ENCODE measurements around the gene DDX4.

The DDX4 gene

DNA sequence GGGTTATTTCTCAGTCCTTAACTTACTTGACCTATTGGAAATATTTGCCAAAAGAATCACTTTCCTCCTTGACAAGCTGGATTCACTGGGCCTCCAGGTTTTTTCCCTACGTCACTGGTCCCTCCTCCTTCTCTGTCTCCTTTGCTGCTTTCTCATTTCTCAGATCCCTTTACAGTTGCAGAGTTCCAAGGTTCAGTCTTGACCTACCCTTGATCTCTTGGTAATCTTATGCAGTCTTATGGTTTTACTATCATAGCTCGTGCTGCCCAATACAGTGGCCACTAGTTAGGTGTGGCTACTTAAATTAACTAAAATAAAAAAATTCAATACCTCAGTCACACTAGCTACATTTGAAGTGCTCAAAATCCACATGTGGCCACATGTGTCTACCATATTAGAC is 37.1 kb upstream of the DDX4 start:
- H3K4me3 ChIP-seq (ENCODE audit: low read depth, low read length), result no peak overlapping the region
- TF ChIP-seq, protein P1, sequence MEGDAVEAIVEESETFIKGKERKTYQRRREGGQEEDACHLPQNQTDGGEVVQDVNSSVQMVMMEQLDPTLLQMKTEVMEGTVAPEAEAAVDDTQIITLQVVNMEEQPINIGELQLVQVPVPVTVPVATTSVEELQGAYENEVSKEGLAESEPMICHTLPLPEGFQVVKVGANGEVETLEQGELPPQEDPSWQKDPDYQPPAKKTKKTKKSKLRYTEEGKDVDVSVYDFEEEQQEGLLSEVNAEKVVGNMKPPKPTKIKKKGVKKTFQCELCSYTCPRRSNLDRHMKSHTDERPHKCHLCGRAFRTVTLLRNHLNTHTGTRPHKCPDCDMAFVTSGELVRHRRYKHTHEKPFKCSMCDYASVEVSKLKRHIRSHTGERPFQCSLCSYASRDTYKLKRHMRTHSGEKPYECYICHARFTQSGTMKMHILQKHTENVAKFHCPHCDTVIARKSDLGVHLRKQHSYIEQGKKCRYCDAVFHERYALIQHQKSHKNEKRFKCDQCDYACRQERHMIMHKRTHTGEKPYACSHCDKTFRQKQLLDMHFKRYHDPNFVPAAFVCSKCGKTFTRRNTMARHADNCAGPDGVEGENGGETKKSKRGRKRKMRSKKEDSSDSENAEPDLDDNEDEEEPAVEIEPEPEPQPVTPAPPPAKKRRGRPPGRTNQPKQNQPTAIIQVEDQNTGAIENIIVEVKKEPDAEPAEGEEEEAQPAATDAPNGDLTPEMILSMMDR (IDR thresholded peaks at IDR 0.05; ENCODE audit: borderline replicate concordance, insufficient read depth, low read depth, low read length), result no peak

DNA sequence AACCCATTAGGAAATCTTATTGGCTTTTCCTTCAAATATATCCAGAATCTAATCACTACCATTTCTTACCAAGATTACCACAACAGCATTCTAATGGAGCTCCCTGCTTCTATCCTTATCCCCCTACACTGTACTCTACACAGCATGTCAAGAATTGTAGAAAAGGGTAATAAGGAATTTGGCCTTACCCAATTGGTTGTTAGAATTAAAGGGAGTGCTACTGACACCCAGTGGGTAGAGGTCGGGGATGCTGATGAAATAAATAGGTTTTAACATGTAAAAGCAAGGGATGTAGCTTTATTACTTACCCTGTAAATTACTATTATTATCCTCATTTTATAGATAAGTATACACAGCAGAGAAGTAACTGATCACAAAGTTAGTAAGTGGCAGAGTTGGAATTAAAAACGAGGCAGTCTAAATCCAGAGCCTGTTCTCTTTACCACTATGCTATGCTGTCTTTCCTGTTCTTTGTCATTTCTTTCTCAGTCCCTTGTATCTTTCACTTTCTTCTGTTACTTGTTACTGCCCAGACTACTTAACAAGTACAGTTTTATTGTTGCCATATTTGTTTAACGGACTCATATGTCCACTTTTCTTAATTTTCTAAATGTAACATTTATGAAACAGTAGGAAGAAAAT is 36.3 kb upstream of the DDX4 start:
- TF ChIP-seq, protein P1 (IDR thresholded peaks at IDR 0.05; ENCODE audit: borderline replicate concordance, insufficient read depth, low read depth, low read length), result no peak
- H3K4me3 ChIP-seq (ENCODE audit: low read depth, low read length), result no peak overlapping the region

DNA sequence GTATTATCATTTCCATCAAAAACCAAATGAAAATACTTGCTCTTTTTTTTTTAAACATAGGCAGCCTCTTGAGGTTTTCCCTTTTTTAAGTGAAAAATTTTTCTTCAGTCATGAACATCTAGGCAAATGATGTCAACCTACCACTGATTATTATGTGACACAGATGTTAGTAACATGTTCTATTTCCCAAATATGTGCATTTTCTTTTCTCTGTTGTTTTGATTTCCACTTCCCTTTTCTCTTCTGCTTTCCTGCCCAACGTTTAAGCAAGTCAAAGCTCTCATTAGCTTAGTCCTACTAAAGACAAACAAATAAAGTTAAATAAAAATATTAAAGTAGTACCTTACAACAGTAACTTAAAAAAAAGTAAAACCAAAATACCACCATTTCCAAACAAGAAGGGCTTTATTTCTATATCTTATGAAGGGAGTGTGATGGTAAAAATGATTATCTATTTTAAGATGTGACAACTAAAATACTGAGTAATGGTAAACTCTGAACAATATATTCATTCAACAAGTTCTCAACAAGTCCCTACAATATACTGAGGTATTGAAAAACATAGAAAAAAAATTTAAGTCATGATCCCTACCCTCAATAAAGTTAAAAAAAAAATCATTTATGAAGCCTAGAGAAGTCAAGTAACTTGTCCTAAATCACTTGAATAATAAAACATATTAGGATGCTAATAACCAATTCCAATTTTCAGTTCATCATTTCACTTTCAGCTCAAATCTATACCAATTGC is 35.1 kb upstream of the DDX4 start:
- H3K4me3 ChIP-seq (ENCODE audit: low read depth, low read length), result no peak overlapping the region
- TF ChIP-seq, protein P1 (IDR thresholded peaks at IDR 0.05; ENCODE audit: borderline replicate concordance, insufficient read depth, low read depth, low read length), result no peak

DNA sequence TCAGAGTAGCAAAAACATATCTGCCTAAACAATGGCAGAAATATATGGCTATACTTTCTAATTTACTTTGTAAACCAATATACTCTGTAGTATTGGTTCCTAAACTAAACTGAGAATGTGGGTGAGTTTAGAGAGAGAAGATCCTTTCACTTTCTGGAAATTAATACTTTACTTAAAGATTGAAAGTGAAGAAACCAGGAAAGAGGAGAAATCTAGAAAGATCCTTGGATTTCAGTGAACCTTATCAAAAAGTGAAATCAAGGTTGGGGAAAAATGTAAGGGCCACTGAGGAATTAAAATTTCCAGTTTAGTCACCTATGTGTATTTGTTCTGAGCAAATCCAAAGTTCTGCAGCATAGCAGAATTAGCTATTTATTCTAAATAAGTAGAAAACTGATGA is 31.6 kb upstream of the DDX4 start:
- no peak overlapping the region for H3K4me3 ChIP-seq (ENCODE audit: low read depth, low read length)
- TF ChIP-seq, protein P1 (IDR thresholded peaks at IDR 0.05; ENCODE audit: borderline replicate concordance, insufficient read depth, low read depth, low read length), result no peak

DNA sequence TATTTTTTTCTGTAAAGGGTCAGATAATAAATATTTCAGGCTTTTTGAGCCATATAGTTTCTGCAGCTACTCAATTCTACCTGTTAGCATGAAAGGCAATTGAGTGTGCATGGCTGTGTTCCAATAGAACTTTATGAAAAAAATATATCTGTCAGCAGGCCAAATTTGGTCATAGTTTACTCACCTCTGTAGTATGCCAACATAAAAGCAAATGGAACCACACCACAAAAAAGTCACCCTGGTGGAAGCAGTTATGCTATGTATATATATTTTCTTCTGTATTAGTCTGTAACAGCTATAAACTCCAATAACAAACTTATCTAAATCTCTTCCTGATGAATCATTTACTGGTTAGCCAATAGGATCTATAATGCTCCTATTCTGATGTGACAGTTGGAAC is 29.1 kb upstream of the DDX4 start:
- no peak overlapping the region for H3K4me3 ChIP-seq (ENCODE audit: low read depth, low read length)
- TF ChIP-seq, protein P1 (IDR thresholded peaks at IDR 0.05; ENCODE audit: borderline replicate concordance, insufficient read depth, low read depth, low read length), result no peak

DNA sequence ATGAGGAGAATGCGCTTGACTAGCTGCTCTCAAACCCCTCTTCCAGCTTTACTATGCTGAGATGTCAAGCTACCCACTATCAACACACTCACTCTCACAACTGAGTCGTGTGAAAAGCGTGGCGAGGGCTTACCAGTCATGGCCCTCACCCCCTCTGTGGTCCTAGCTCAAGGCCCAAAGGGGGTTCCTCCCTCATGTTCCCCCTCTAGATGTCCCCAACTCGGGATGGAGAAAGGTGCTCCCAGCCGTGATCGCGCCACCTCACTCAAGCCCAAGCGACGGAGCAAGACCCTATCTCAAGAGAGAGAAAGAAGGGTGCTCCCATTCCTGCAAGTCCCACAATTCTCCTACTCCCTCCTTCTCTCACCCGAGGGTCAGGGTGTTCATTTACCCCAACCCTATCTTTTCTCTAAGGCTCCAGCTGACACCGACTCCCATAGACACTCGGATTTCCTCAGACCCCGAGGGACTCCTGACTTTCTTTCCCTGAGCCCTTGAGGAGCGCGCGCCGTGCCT is 26.3 kb upstream of the DDX4 start:
- H3K4me3 ChIP-seq (ENCODE audit: low read depth, low read length), result peak overlapping the region; percentile 75
- TF ChIP-seq, protein P1 (IDR thresholded peaks at IDR 0.05; ENCODE audit: borderline replicate concordance, insufficient read depth, low read depth, low read length), result no peak

Measured in GM12875 (cell line).